GM23338 (cell line): ENCODE measurements around the gene DSG1. TPM values are rescaled to one million over a fixed set of nuclear protein-coding genes. Genes with fewer than 3 reads are reported as not detected.

Source experiments
- ATAC-seq: fragments of 200-7000 bp; cut with Tn5 transposase; 3 replicates; pipeline ENCODE4 v1.9.1; 2020
- DNase-seq: peaks from one replicate; pipeline ENCODE4 v3.0.0-alpha.2; 2015; ENCODE audit warnings: low spot score
- H2AFZ ChIP-seq: fragments of 200-600 bp; sonication (generic); 2 replicates; pipeline ENCODE4 v1.8.0; 2016; ENCODE audit warnings: antibody characterized with exemption, mild to moderate bottlenecking, moderate library complexity
- H3F3A ChIP-seq: fragments of 200-600 bp; sonication (generic); replicated peaks from 2 replicates; pipeline ENCODE4 v1.8.0; 2017; ENCODE audit warnings: antibody characterized with exemption, mixed run types, low read depth
- H3K27ac ChIP-seq: fragments of 200-600 bp; sonication (generic); 2 replicates; pipeline ENCODE4 v1.6.1; 2016; ENCODE audit warnings: low read depth
- H3K27me3 ChIP-seq: fragments of 200-600 bp; sonication (generic); 2 replicates; pipeline ENCODE4 v1.8.0; 2016; ENCODE audit warnings: mild to moderate bottlenecking, mixed run types, moderate library complexity; ENCODE audit not compliant: insufficient read depth
- H3K36me3 ChIP-seq: fragments of 200-600 bp; sonication (generic); 2 replicates; pipeline ENCODE4 v1.8.0; 2016; ENCODE audit warnings: mild to moderate bottlenecking; ENCODE audit not compliant: insufficient read depth
- H3K4me1 ChIP-seq: fragments of 200-600 bp; sonication (generic); 2 replicates; pipeline ENCODE4 v1.8.0; 2016; ENCODE audit warnings: mild to moderate bottlenecking, moderate library complexity; ENCODE audit not compliant: insufficient read depth
- H3K4me2 ChIP-seq: fragments of 200-600 bp; sonication (generic); 2 replicates; pipeline ENCODE4 v1.7.1; 2017; ENCODE audit warnings: mixed run types
- H3K4me3 ChIP-seq: fragments of 200-600 bp; sonication (generic); 2 replicates; pipeline ENCODE4 v1.6.1; 2016; ENCODE audit warnings: mixed run types
- H3K79me2 ChIP-seq: fragments of 200-600 bp; sonication (generic); replicated peaks from 2 replicates; pipeline ENCODE4 v1.8.0; 2017; ENCODE audit warnings: mild to moderate bottlenecking; ENCODE audit not compliant: insufficient read depth
- H3K9me2 ChIP-seq: fragments of 200-600 bp; sonication (generic); 2 replicates; pipeline ENCODE4 v1.8.0; 2017; ENCODE audit not compliant: insufficient read depth
- H4K20me1 ChIP-seq: fragments of 200-600 bp; sonication (generic); replicated peaks from 2 replicates; pipeline ENCODE4 v1.8.0; 2017; ENCODE audit warnings: mild to moderate bottlenecking; ENCODE audit not compliant: insufficient read depth
- H3K27ac Mint-ChIP-seq: 2 replicates; pipeline ENCODE4 v1.8.0; 2020; ENCODE audit warnings: inconsistent platforms, mild to moderate bottlenecking, moderate library complexity, mixed read lengths
- H3K27me3 Mint-ChIP-seq: 3 replicates; pipeline ENCODE4 v1.8.0; 2022; ENCODE audit warnings: low read depth, mild to moderate bottlenecking, moderate library complexity, mixed read lengths, inconsistent platforms; ENCODE audit not compliant: insufficient read depth, poor library complexity
- H3K36me3 Mint-ChIP-seq: 3 replicates; pipeline ENCODE4 v1.8.0; 2021; ENCODE audit warnings: low read depth, mild to moderate bottlenecking, inconsistent platforms, moderate library complexity, mixed read lengths
- H3K4me1 Mint-ChIP-seq: 3 replicates; pipeline ENCODE4 v1.8.0; 2020; ENCODE audit warnings: mild to moderate bottlenecking, inconsistent platforms, mixed read lengths
- H3K4me3 Mint-ChIP-seq: 3 replicates; pipeline ENCODE4 v1.8.0; 2021; ENCODE audit warnings: moderate library complexity, mild to moderate bottlenecking, inconsistent platforms, mixed read lengths
- H3K9me3 Mint-ChIP-seq: 3 replicates; pipeline ENCODE4 v1.8.0; 2020; ENCODE audit warnings: moderate library complexity, mild to moderate bottlenecking, inconsistent platforms, mixed read lengths
- CREB1 ChIP-seq: fragments of 250-450 bp; sonication (Bioruptor Pico); IDR thresholded peaks from 2 replicates; pipeline ENCODE4 v1.5.0; 2020; ENCODE audit warnings: low read depth, mild to moderate bottlenecking, moderate library complexity
- EZH2 ChIP-seq: fragments of 200-600 bp; sonication (generic); IDR thresholded peaks from one replicate; pipeline ENCODE4 v1.8.0; 2017; ENCODE audit warnings: antibody characterized with exemption, mild to moderate bottlenecking, low read depth; ENCODE audit not compliant: unreplicated experiment
- EZH2phosphoT487 ChIP-seq: fragments of 200-600 bp; sonication (generic); IDR thresholded peaks from one replicate; pipeline ENCODE4 v1.8.1; 2018; ENCODE audit warnings: antibody characterized with exemption; ENCODE audit not compliant: unreplicated experiment
- JUNB ChIP-seq: IDR thresholded peaks from one replicate; pipeline ENCODE4 v1.6.1; 2016; ENCODE audit warnings: antibody characterized with exemption; ENCODE audit not compliant: unreplicated experiment
- NANOG ChIP-seq: IDR thresholded peaks from 2 replicates; pipeline ENCODE4 v1.6.1; 2016; ENCODE audit warnings: antibody characterized with exemption, borderline replicate concordance
- POLR2AphosphoS5 ChIP-seq: IDR thresholded peaks from 2 replicates; pipeline ENCODE4 v1.6.1; 2016; ENCODE audit warnings: antibody characterized with exemption, low read depth
- STAT1 ChIP-seq: IDR thresholded peaks from one replicate; pipeline ENCODE4 v1.6.1; 2016; ENCODE audit warnings: antibody characterized with exemption; ENCODE audit not compliant: unreplicated experiment
- ZNF114 ChIP-seq: fragments of 250-450 bp; sonication (Bioruptor Pico); IDR thresholded peaks from 2 replicates; pipeline ENCODE4 v1.5.0; 2020; ENCODE audit warnings: mild to moderate bottlenecking, moderate library complexity
- ZNF331 ChIP-seq: fragments of 250-450 bp; sonication (Bioruptor Pico); IDR thresholded peaks from 2 replicates; pipeline ENCODE4 v1.5.0; 2020; ENCODE audit warnings: low read depth, mild to moderate bottlenecking, moderate library complexity
- polyA plus RNA-seq: library from polyadenylated mRNA; unstranded; fragments of >200 nt; fragmentation: Nextera tagmentation; extraction: Ambion mirVana; gene quantifications from 2 replicates; pipeline ENCODE4 v1.2.1, GENCODE V29; 2016
- total RNA-seq: library from RNA; depleted of rRNA; stranded (reverse); fragments of >200 nt; shearing (Covaris generic); gene quantifications from 2 replicates; pipeline ENCODE4 v1.2.3, GENCODE V29; 2014
- TF ChIP-seq, protein P1 (sequence below): fragments of 250-450 bp; sonication (Bioruptor Pico); IDR thresholded peaks from 2 replicates; pipeline ENCODE4 v1.5.0; 2020; ENCODE audit warnings: mild to moderate bottlenecking, moderate library complexity
- TF ChIP-seq, protein P2 (sequence below): IDR thresholded peaks from 2 replicates; pipeline ENCODE4 v1.6.1; 2016; ENCODE audit warnings: antibody characterized with exemption
- TF ChIP-seq, protein P3 (sequence below), 2 experiments: fragments of 200-600 bp in 1 of 2; sonication (generic) in 1 of 2; conservative IDR thresholded peaks; 2 replicates each; pipeline versions ENCODE4 v1.5.1 to v1.6.1; 2016 to 2017; ENCODE audit warnings: antibody characterized with exemption in 2 of 2, low read depth in 2 of 2, mild to moderate bottlenecking in 2 of 2, moderate library complexity in 1 of 2
- TF ChIP-seq, protein P4 (sequence below): IDR thresholded peaks from one replicate; pipeline ENCODE4 v1.6.1; 2018; ENCODE audit warnings: antibody characterized with exemption; ENCODE audit not compliant: unreplicated experiment

Gene DSG1
- total and polyA plus RNA-seq, 2 experiments from 2014 or later, result not detected

DNA sequence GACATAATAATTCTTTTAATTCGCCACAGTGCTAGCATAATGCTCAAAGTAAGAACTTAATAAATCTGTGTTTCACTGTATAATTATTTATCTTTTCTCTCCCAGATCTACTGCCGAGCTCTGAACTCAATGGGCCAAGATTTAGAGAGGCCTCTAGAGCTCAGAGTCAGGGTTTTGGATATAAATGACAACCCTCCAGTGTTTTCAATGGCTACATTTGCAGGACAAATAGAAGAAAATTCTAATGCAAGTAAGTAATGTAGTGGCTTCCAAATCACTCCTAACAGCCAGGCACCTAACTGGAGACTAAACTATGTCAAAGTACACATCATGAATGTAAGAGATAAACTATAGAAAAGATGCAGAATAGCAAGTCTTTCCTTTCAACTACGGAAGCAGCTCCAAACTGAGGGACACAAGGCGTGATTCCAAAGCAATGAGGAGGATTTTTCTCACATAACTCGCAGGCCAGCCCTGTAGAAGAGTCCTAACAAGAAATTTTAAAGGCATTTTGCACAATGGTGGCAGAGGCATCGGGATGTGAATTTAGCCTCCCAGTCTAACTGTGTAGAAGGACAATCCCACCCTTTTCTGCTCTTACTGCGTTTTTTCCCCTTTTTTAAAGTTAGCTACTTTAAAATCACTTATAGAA is 12.0 kb downstream of the DSG1 start:
- no peak overlapping the region for H2AFZ ChIP-seq
- H3K4me3 ChIP-seq, result peak overlapping the region; percentile 14; the same call in 1 of the 2 replicates

More for the DNA sequence above, 12.0 kb downstream of the DSG1 start:
- Mint-ChIP-seq H3K9me3 (no peaks in the 10 kb centered on the region), H3K4me1 (peaks cover 19% of the 10 kb centered on the region), H3K27ac (peak overlapping the region; percentile 87), H3K27me3 (peaks cover 1% of the 10 kb centered on the region), H3K4me3 (peak overlapping the region; percentile 54), H3K36me3 (no peaks in the 10 kb centered on the region)
- Histone ChIP-seq H3K4me2 (peak overlapping the region; percentile 24), H4K20me1 (no peaks in the 10 kb centered on the region), H3K9me2 (no peaks in the 10 kb centered on the region), H3K4me1 (peaks cover 35% of the 10 kb centered on the region), H3K36me3 (no peaks in the 10 kb centered on the region), H3K27me3 (no peaks in the 10 kb centered on the region), H3F3A (no peaks in the 10 kb centered on the region), H3K27ac (peak overlapping the region; percentile 7; the same call in 1 of the 2 replicates), H3K79me2 (no peaks in the 10 kb centered on the region)
- no peak for TF ChIP-seq ZNF331 (CRISPR knock-in tag)
- TF ChIP-seq JUNB, result no peak
- TF ChIP-seq, protein P1, sequence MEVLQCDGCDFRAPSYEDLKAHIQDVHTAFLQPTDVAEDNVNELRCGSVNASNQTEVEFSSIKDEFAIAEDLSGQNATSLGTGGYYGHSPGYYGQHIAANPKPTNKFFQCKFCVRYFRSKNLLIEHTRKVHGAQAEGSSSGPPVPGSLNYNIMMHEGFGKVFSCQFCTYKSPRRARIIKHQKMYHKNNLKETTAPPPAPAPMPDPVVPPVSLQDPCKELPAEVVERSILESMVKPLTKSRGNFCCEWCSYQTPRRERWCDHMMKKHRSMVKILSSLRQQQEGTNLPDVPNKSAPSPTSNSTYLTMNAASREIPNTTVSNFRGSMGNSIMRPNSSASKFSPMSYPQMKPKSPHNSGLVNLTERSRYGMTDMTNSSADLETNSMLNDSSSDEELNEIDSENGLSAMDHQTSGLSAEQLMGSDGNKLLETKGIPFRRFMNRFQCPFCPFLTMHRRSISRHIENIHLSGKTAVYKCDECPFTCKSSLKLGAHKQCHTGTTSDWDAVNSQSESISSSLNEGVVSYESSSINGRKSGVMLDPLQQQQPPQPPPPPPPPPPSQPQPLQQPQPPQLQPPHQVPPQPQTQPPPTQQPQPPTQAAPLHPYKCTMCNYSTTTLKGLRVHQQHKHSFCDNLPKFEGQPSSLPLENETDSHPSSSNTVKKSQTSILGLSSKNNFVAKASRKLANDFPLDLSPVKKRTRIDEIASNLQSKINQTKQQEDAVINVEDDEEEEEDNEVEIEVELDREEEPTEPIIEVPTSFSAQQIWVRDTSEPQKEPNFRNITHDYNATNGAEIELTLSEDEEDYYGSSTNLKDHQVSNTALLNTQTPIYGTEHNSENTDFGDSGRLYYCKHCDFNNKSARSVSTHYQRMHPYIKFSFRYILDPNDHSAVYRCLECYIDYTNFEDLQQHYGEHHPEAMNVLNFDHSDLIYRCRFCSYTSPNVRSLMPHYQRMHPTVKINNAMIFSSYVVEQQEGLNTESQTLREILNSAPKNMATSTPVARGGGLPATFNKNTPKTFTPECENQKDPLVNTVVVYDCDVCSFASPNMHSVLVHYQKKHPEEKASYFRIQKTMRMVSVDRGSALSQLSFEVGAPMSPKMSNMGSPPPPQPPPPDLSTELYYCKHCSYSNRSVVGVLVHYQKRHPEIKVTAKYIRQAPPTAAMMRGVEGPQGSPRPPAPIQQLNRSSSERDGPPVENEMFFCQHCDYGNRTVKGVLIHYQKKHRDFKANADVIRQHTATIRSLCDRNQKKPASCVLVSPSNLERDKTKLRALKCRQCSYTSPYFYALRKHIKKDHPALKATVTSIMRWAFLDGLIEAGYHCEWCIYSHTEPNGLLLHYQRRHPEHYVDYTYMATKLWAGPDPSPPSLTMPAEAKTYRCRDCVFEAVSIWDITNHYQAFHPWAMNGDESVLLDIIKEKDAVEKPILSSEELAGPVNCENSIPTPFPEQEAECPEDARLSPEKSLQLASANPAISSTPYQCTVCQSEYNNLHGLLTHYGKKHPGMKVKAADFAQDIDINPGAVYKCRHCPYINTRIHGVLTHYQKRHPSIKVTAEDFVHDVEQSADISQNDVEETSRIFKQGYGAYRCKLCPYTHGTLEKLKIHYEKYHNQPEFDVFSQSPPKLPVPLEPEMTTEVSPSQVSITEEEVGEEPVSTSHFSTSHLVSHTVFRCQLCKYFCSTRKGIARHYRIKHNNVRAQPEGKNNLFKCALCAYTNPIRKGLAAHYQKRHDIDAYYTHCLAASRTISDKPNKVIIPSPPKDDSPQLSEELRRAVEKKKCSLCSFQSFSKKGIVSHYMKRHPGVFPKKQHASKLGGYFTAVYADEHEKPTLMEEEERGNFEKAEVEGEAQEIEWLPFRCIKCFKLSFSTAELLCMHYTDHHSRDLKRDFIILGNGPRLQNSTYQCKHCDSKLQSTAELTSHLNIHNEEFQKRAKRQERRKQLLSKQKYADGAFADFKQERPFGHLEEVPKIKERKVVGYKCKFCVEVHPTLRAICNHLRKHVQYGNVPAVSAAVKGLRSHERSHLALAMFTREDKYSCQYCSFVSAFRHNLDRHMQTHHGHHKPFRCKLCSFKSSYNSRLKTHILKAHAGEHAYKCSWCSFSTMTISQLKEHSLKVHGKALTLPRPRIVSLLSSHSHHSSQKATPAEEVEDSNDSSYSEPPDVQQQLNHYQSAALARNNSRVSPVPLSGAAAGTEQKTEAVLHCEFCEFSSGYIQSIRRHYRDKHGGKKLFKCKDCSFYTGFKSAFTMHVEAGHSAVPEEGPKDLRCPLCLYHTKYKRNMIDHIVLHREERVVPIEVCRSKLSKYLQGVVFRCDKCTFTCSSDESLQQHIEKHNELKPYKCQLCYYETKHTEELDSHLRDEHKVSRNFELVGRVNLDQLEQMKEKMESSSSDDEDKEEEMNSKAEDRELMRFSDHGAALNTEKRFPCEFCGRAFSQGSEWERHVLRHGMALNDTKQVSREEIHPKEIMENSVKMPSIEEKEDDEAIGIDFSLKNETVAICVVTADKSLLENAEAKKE (CRISPR knock-in tag), result no peak
- no peak for TF ChIP-seq EZH2
- TF ChIP-seq, protein P2, sequence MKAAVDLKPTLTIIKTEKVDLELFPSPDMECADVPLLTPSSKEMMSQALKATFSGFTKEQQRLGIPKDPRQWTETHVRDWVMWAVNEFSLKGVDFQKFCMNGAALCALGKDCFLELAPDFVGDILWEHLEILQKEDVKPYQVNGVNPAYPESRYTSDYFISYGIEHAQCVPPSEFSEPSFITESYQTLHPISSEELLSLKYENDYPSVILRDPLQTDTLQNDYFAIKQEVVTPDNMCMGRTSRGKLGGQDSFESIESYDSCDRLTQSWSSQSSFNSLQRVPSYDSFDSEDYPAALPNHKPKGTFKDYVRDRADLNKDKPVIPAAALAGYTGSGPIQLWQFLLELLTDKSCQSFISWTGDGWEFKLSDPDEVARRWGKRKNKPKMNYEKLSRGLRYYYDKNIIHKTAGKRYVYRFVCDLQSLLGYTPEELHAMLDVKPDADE, result no peak
- no peak for TF ChIP-seq EZH2phosphoT487
- TF ChIP-seq CREB1, result no peak
- TF ChIP-seq STAT1, result no peak
- TF ChIP-seq, protein P3, sequence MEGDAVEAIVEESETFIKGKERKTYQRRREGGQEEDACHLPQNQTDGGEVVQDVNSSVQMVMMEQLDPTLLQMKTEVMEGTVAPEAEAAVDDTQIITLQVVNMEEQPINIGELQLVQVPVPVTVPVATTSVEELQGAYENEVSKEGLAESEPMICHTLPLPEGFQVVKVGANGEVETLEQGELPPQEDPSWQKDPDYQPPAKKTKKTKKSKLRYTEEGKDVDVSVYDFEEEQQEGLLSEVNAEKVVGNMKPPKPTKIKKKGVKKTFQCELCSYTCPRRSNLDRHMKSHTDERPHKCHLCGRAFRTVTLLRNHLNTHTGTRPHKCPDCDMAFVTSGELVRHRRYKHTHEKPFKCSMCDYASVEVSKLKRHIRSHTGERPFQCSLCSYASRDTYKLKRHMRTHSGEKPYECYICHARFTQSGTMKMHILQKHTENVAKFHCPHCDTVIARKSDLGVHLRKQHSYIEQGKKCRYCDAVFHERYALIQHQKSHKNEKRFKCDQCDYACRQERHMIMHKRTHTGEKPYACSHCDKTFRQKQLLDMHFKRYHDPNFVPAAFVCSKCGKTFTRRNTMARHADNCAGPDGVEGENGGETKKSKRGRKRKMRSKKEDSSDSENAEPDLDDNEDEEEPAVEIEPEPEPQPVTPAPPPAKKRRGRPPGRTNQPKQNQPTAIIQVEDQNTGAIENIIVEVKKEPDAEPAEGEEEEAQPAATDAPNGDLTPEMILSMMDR (conservative IDR thresholded peaks at IDR 0.05; ENCODE audit: low read depth in 2 of 2), result no peak
- TF ChIP-seq ZNF114 (CRISPR knock-in tag), result no peak
- TF ChIP-seq, protein P4, sequence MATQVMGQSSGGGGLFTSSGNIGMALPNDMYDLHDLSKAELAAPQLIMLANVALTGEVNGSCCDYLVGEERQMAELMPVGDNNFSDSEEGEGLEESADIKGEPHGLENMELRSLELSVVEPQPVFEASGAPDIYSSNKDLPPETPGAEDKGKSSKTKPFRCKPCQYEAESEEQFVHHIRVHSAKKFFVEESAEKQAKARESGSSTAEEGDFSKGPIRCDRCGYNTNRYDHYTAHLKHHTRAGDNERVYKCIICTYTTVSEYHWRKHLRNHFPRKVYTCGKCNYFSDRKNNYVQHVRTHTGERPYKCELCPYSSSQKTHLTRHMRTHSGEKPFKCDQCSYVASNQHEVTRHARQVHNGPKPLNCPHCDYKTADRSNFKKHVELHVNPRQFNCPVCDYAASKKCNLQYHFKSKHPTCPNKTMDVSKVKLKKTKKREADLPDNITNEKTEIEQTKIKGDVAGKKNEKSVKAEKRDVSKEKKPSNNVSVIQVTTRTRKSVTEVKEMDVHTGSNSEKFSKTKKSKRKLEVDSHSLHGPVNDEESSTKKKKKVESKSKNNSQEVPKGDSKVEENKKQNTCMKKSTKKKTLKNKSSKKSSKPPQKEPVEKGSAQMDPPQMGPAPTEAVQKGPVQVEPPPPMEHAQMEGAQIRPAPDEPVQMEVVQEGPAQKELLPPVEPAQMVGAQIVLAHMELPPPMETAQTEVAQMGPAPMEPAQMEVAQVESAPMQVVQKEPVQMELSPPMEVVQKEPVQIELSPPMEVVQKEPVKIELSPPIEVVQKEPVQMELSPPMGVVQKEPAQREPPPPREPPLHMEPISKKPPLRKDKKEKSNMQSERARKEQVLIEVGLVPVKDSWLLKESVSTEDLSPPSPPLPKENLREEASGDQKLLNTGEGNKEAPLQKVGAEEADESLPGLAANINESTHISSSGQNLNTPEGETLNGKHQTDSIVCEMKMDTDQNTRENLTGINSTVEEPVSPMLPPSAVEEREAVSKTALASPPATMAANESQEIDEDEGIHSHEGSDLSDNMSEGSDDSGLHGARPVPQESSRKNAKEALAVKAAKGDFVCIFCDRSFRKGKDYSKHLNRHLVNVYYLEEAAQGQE, result no peak
- no peak for TF ChIP-seq NANOG
- TF ChIP-seq POLR2AphosphoS5, result no peak
- DNase-seq (peak; percentile 50), ATAC-seq (peak; percentile 84)
